ENCODE data around the gene UBL7.

The UBL7 gene

GRCh38 chr15:74410502-74410901 is 50.5 kb downstream of the UBL7 start:
- Histone ChIP-seq H3K9me3 (ENCODE audit: low read length) (no peaks in the 10 kb centered on the region), H3K9ac (ENCODE audit: low read length) (no peak overlapping the region), H3K36me3 (ENCODE audit: insufficient read depth, low read length) (no peaks in the 10 kb centered on the region), H3K27me3 (ENCODE audit: control insufficient read depth in 1 of 2, insufficient read depth in 2 of 2, low read length in 2 of 2) (no peaks in the 10 kb centered on the region), H3K27ac (ENCODE audit: low read depth, low read length) (no peak overlapping the region), H3K4me1 (ENCODE audit: insufficient read depth, low read length) (no peaks in the 10 kb centered on the region), H3K4me3 (ENCODE audit: low read depth in 1 of 2, low read length in 2 of 2) (no peak overlapping the region)

DNA sequence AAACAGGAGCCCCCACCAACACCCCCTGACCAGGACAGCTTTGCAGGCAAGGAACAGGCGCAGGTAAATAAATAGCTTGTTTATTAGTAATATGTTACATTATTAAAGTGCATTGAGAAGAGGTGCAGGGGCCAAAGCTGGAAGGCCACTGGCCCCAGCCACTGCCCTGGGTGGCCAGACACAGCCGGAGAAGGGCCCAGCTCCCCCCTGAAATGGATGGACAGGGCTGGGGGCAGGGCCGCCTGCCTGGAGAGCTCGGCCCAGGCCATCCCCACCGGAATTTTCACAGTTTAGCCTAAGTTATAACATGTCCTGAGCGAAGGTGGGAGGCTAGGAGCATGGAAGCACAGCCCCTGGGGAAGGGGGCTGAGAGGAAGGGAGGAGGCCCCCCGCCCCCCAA is 51.7 kb downstream of the UBL7 start:
- Histone ChIP-seq H3K27me3 (ENCODE audit: control insufficient read depth in 1 of 2, insufficient read depth in 2 of 2, low read length in 2 of 2) (no peaks in the 10 kb centered on the region), H3K36me3 (ENCODE audit: insufficient read depth, low read length) (no peaks in the 10 kb centered on the region), H3K4me1 (ENCODE audit: insufficient read depth, low read length) (no peaks in the 10 kb centered on the region), H3K9me3 (ENCODE audit: low read length) (no peaks in the 10 kb centered on the region), H3K9ac (ENCODE audit: low read length) (no peak overlapping the region), H3K27ac (ENCODE audit: low read depth, low read length) (no peak overlapping the region), H3K4me3 (ENCODE audit: low read depth in 1 of 2, low read length in 2 of 2) (no peak overlapping the region)

- no peak overlapping the region for H3K27ac ChIP-seq (ENCODE audit: low read depth, low read length)
- no peaks in the 10 kb centered on the region for H3K4me1 ChIP-seq (ENCODE audit: insufficient read depth, low read length)
Measured at GRCh38 chr15:74408815-74409214, 52.1 kb downstream of the UBL7 start.

GRCh38 chr15:74408385-74408784 is 52.6 kb downstream of the UBL7 start:
- Histone ChIP-seq H3K9ac (ENCODE audit: low read length) (no peak overlapping the region), H3K27ac (ENCODE audit: low read depth, low read length) (no peak overlapping the region), H3K36me3 (ENCODE audit: insufficient read depth, low read length) (no peaks in the 10 kb centered on the region), H3K4me1 (ENCODE audit: insufficient read depth, low read length) (no peaks in the 10 kb centered on the region), H3K27me3 (ENCODE audit: control insufficient read depth in 1 of 2, insufficient read depth in 2 of 2, low read length in 2 of 2) (no peaks in the 10 kb centered on the region), H3K4me3 (ENCODE audit: low read depth in 1 of 2, low read length in 2 of 2) (no peak overlapping the region), H3K9me3 (ENCODE audit: low read length) (no peaks in the 10 kb centered on the region)

More at GRCh38 chr15:74408815-74409214, 52.1 kb downstream of the UBL7 start:
- Histone ChIP-seq H3K27me3 (ENCODE audit: control insufficient read depth in 1 of 2, insufficient read depth in 2 of 2, low read length in 2 of 2) (no peaks in the 10 kb centered on the region), H3K36me3 (ENCODE audit: insufficient read depth, low read length) (no peaks in the 10 kb centered on the region), H3K4me3 (ENCODE audit: low read depth in 1 of 2, low read length in 2 of 2) (no peak overlapping the region), H3K9ac (ENCODE audit: low read length) (no peak overlapping the region), H3K9me3 (ENCODE audit: low read length) (no peaks in the 10 kb centered on the region)

- Histone ChIP-seq H3K4me3 (ENCODE audit: low read depth in 1 of 2, low read length in 2 of 2) (no peak overlapping the region), H3K36me3 (ENCODE audit: insufficient read depth, low read length) (no peaks in the 10 kb centered on the region), H3K9ac (ENCODE audit: low read length) (no peak overlapping the region), H3K27me3 (ENCODE audit: control insufficient read depth in 1 of 2, insufficient read depth in 2 of 2, low read length in 2 of 2) (peaks cover 0 to 5% of the 10 kb centered on the region in 2 donors), H3K4me1 (ENCODE audit: insufficient read depth, low read length) (no peaks in the 10 kb centered on the region), H3K9me3 (ENCODE audit: low read length) (no peaks in the 10 kb centered on the region), H3K27ac (ENCODE audit: low read depth, low read length) (no peak overlapping the region)
Measured at GRCh38 chr15:74406992-74407705, 53.8 kb downstream of the UBL7 start.

DNA sequence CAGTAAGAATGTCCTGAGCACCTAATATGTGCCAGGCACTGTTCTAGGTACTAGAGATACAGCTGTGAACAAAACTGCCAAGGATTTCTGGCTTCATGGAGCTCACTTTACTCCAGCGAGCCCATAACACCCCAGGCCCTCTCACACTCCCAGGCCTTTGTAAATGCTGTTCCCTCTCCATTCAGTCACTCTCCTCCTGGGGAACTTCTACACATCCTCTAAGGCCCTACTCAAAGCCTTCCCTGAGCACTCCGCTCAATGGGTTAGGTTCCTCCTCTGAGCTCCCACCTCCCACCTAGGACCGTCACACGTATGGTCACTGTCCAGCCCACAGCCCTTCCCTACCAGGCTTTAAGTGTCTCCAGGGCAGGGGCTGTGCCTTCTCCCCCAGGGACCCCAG is 54.4 kb downstream of the UBL7 start:
- Histone ChIP-seq H3K4me1 (ENCODE audit: insufficient read depth, low read length) (no peaks in the 10 kb centered on the region), H3K27ac (ENCODE audit: low read depth, low read length) (no peak overlapping the region), H3K27me3 (ENCODE audit: control insufficient read depth in 1 of 2, insufficient read depth in 2 of 2, low read length in 2 of 2) (peaks cover 0 to 5% of the 10 kb centered on the region in 2 donors), H3K9me3 (ENCODE audit: low read length) (no peaks in the 10 kb centered on the region), H3K36me3 (ENCODE audit: insufficient read depth, low read length) (no peaks in the 10 kb centered on the region), H3K9ac (ENCODE audit: low read length) (no peak overlapping the region), H3K4me3 (ENCODE audit: low read depth in 1 of 2, low read length in 2 of 2) (no peak overlapping the region)

DNA sequence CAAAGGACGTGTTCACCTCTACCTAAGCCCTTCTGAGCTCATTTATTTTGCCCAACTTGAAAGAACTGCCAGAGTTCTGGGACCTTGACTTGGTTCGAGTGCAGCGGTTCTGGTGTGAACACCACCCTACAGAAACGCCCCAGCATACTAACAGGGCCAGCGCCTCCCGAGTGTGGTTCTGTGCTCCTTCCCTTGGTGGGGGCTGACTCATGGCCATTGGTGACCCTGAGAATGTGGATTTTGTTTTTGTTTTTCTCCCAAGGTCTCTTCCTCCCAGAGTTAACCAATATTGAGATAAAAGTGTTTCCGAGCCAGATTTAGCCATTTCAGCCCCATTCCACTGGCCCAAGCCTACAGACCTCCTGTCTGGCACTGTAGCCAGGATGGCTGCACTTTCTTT is 55.1 kb downstream of the UBL7 start:
- Histone ChIP-seq H3K9me3 (ENCODE audit: low read length) (no peaks in the 10 kb centered on the region), H3K4me1 (ENCODE audit: insufficient read depth, low read length) (no peaks in the 10 kb centered on the region), H3K27me3 (ENCODE audit: control insufficient read depth in 1 of 2, insufficient read depth in 2 of 2, low read length in 2 of 2) (peaks cover 0 to 11% of the 10 kb centered on the region in 2 donors), H3K9ac (ENCODE audit: low read length) (no peak overlapping the region), H3K27ac (ENCODE audit: low read depth, low read length) (no peak overlapping the region), H3K4me3 (ENCODE audit: low read depth in 1 of 2, low read length in 2 of 2) (no peak overlapping the region), H3K36me3 (ENCODE audit: insufficient read depth, low read length) (no peaks in the 10 kb centered on the region)

DNA sequence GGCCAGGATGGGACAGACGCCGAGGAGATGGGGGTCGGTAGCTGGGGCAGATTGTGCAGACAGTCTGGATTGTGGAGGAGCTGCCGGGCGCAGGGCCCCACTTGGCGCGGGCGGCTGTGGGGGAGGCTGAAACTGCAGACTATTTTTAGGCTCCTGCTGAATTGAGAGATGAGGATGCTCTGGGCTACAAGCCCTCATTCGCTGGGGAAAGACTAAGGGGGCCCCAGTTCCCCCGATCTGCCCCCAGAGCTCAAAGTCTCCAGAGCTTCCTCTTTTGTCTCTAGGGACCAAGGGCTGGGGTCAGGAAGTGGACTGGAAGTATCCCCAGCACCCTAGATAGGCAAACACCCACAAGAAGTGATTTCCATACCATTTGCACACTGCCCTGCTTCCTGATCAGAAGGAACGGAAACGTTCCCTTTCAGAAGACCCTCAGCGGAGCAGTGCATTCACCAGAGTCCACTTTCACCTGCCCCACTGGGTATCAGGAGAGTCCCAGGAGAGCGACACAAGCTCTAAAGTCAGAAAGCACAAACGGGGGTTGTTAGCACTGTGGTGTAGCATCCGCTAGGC is 56.9 kb downstream of the UBL7 start:
- Histone ChIP-seq H3K27ac (ENCODE audit: low read depth, low read length) (no peak overlapping the region), H3K36me3 (ENCODE audit: insufficient read depth, low read length) (no peaks in the 10 kb centered on the region), H3K9ac (ENCODE audit: low read length) (no peak overlapping the region), H3K27me3 (ENCODE audit: control insufficient read depth in 1 of 2, insufficient read depth in 2 of 2, low read length in 2 of 2) (peaks cover 0 to 11% of the 10 kb centered on the region in 2 donors), H3K9me3 (ENCODE audit: low read length) (no peaks in the 10 kb centered on the region), H3K4me3 (ENCODE audit: low read depth in 1 of 2, low read length in 2 of 2) (no peak overlapping the region), H3K4me1 (ENCODE audit: insufficient read depth, low read length) (no peaks in the 10 kb centered on the region)

- peaks cover 0 to 11% of the 10 kb centered on the region in 2 donors for H3K27me3 ChIP-seq (ENCODE audit: control insufficient read depth in 1 of 2, insufficient read depth in 2 of 2, low read length in 2 of 2)
- H3K4me3 ChIP-seq (ENCODE audit: low read depth in 1 of 2, low read length in 2 of 2), result no peak overlapping the region
- no peak overlapping the region for H3K27ac ChIP-seq (ENCODE audit: low read depth, low read length)
- H3K9me3 ChIP-seq (ENCODE audit: low read length), result no peaks in the 10 kb centered on the region
- H3K36me3 ChIP-seq (ENCODE audit: insufficient read depth, low read length), result no peaks in the 10 kb centered on the region
- no peak overlapping the region for H3K9ac ChIP-seq (ENCODE audit: low read length)
- H3K4me1 ChIP-seq (ENCODE audit: insufficient read depth, low read length), result no peaks in the 10 kb centered on the region
Measured at GRCh38 chr15:74403588-74403919, 57.4 kb downstream of the UBL7 start.

DNA sequence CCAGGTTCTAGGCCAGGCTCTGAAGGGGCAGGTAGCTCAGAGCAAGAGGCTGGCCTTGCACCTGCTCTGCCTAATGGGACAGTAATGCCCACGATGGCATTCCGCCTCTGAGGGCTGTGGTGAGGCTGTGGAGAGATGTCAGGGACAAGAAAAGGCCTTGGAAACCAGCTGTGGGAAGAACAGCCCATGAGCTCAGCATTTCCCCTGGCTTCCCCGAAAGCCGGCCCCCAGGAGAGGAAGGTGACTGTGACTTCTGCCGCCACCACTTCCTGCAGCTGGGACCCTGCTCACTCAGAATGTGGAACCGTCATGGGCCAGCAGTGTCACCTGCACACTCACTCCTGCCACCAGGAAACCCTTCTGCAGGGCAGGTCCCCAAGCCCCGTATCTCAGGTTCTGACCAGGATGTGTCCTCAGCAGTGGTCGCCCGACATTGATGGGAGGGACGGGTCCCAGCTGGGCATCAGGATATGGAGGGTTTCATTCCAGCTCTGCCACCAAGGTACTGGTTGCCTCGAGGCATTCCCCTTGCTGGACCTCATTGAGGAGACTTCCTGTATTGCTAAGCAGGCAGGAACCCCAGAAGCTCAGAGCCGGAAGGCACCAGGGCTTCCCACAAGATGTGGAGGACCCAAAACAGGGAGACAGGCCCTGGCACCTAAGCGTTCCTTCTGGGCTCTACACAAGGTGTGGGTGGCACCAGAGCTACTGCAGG is 57.9 kb downstream of the UBL7 start:
- H3K36me3 ChIP-seq (ENCODE audit: insufficient read depth, low read length), result no peaks in the 10 kb centered on the region
- no peak overlapping the region for H3K9ac ChIP-seq (ENCODE audit: low read length)
- H3K27ac ChIP-seq (ENCODE audit: low read depth, low read length), result no peak overlapping the region
- no peaks in the 10 kb centered on the region for H3K9me3 ChIP-seq (ENCODE audit: low read length)
- H3K4me3 ChIP-seq (ENCODE audit: low read depth in 1 of 2, low read length in 2 of 2), result no peak overlapping the region
- peaks cover 0 to 11% of the 10 kb centered on the region in 2 donors for H3K27me3 ChIP-seq (ENCODE audit: control insufficient read depth in 1 of 2, insufficient read depth in 2 of 2, low read length in 2 of 2)
- H3K4me1 ChIP-seq (ENCODE audit: insufficient read depth, low read length), result no peaks in the 10 kb centered on the region

GRCh38 chr15:74402337-74402841 is 58.6 kb downstream of the UBL7 start:
- H3K36me3 ChIP-seq (ENCODE audit: insufficient read depth, low read length), result no peaks in the 10 kb centered on the region
- H3K4me3 ChIP-seq (ENCODE audit: low read depth in 1 of 2, low read length in 2 of 2), result no peak overlapping the region
- no peak overlapping the region for H3K9ac ChIP-seq (ENCODE audit: low read length)
- peaks cover 0 to 11% of the 10 kb centered on the region in 2 donors for H3K27me3 ChIP-seq (ENCODE audit: control insufficient read depth in 1 of 2, insufficient read depth in 2 of 2, low read length in 2 of 2)
- H3K27ac ChIP-seq (ENCODE audit: low read depth, low read length), result no peak overlapping the region
- no peaks in the 10 kb centered on the region for H3K9me3 ChIP-seq (ENCODE audit: low read length)
- H3K4me1 ChIP-seq (ENCODE audit: insufficient read depth, low read length), result no peaks in the 10 kb centered on the region
